Mucosa of rectum (tissue), 2 donors: ENCODE measurements around the gene NBPF12.
"Not testable (repeated sequence)": the region's sequence is repeated elsewhere in the genome, so short reads cannot be mapped to it uniquely, and the experiment has no call there.

Experiments used
- H3K27ac ChIP-seq, 2 donors: one replicate each; pipeline ENCODE4 v1.7.0; 2013; ENCODE audit warnings: inconsistent platforms in 2 of 2, low read depth in 2 of 2, low read length in 2 of 2
- H3K27me3 ChIP-seq, 2 donors: one replicate each; pipeline ENCODE4 v1.7.0; 2013; ENCODE audit warnings: low read length in 2 of 2; ENCODE audit not compliant: control insufficient read depth in 2 of 2, insufficient read depth in 2 of 2
- H3K36me3 ChIP-seq, 2 donors: one replicate each; pipeline ENCODE4 v1.7.0; 2013; ENCODE audit warnings: low read length in 2 of 2; ENCODE audit not compliant: control insufficient read depth in 2 of 2, insufficient read depth in 2 of 2
- H3K4me1 ChIP-seq, 2 donors: one replicate each; pipeline ENCODE4 v1.7.0; 2013; ENCODE audit warnings: low read length in 2 of 2, mild to moderate bottlenecking in 1 of 2; ENCODE audit not compliant: control insufficient read depth in 2 of 2, insufficient read depth in 2 of 2
- H3K4me3 ChIP-seq, 2 donors: one replicate each; pipeline ENCODE4 v1.7.0; 2013; ENCODE audit warnings: low read length in 2 of 2
- H3K9ac ChIP-seq, 2 donors: one replicate each; pipeline ENCODE4 v1.7.0; 2013; ENCODE audit warnings: low read length in 2 of 2, low read depth in 1 of 2, mild to moderate bottlenecking in 1 of 2
- H3K9me3 ChIP-seq, 2 donors: one replicate each; pipeline ENCODE4 v1.7.0; 2013; ENCODE audit warnings: low read length in 2 of 2; ENCODE audit not compliant: control insufficient read depth in 2 of 2
- donor health status: healthy.
- donor health status: Normal muscosa, but diverticular disease.

The NBPF12 gene

GRCh38 chr1:146934390-146935223, 3.5 kb upstream of the NBPF12 start:
- not testable (repeated sequence) for H3K9me3 ChIP-seq, H3K9ac ChIP-seq, H3K27me3 ChIP-seq, H3K4me3 ChIP-seq, H3K4me1 ChIP-seq, H3K36me3 ChIP-seq, H3K27ac ChIP-seq

GRCh38 chr1:146937462-146937861, 662 bp upstream of the NBPF12 start:
- not testable (repeated sequence) for H3K27ac ChIP-seq, H3K9ac ChIP-seq, H3K4me3 ChIP-seq, H3K36me3 ChIP-seq, H3K4me1 ChIP-seq, H3K27me3 ChIP-seq, H3K9me3 ChIP-seq

- H3K9ac ChIP-seq: peak overlapping the region in 1 of 2 donors; percentile 66
- H3K4me1 ChIP-seq, H3K9me3 ChIP-seq, H3K36me3 ChIP-seq, H3K27me3 ChIP-seq: not testable (repeated sequence)
- H3K4me3 ChIP-seq: peak overlapping the region; percentile 67
- H3K27ac ChIP-seq: peak overlapping the region; percentile 72 to 76
These were observed 1.0 kb downstream of the NBPF12 start for GRCh38 chr1:146938927-146939786.

- not testable (repeated sequence) for H3K27ac ChIP-seq, H3K27me3 ChIP-seq, H3K9ac ChIP-seq, H3K4me3 ChIP-seq, H3K36me3 ChIP-seq, H3K9me3 ChIP-seq, H3K4me1 ChIP-seq
These were observed 2.2 kb downstream of the NBPF12 start for GRCh38 chr1:146940293-146940692.

- not testable (repeated sequence) for H3K9ac ChIP-seq, H3K27ac ChIP-seq, H3K27me3 ChIP-seq, H3K36me3 ChIP-seq, H3K4me1 ChIP-seq, H3K9me3 ChIP-seq, H3K4me3 ChIP-seq
These were observed 5.3 kb downstream of the NBPF12 start for GRCh38 chr1:146943342-146943886.

GRCh38 chr1:146948127-146948526, 10.0 kb downstream of the NBPF12 start:
- not testable (repeated sequence) for H3K36me3 ChIP-seq, H3K9me3 ChIP-seq, H3K4me3 ChIP-seq, H3K4me1 ChIP-seq, H3K27me3 ChIP-seq, H3K27ac ChIP-seq, H3K9ac ChIP-seq

- not testable (repeated sequence) for H3K27ac ChIP-seq, H3K9me3 ChIP-seq
These were observed 26.2 kb downstream of the NBPF12 start for GRCh38 chr1:146964340-146964739.

GRCh38 chr1:146966351-146966750, 28.2 kb downstream of the NBPF12 start:
- H3K27ac ChIP-seq, H3K4me3 ChIP-seq, H3K4me1 ChIP-seq, H3K36me3 ChIP-seq, H3K9me3 ChIP-seq, H3K27me3 ChIP-seq, H3K9ac ChIP-seq: not testable (repeated sequence)

More at GRCh38 chr1:146964340-146964739, 26.2 kb downstream of the NBPF12 start:
- not testable (repeated sequence) for H3K9ac ChIP-seq, H3K4me1 ChIP-seq, H3K4me3 ChIP-seq, H3K36me3 ChIP-seq, H3K27me3 ChIP-seq

- H3K4me3 ChIP-seq, H3K27me3 ChIP-seq, H3K4me1 ChIP-seq, H3K9ac ChIP-seq, H3K36me3 ChIP-seq, H3K9me3 ChIP-seq, H3K27ac ChIP-seq: not testable (repeated sequence)
These were observed 32.5 kb downstream of the NBPF12 start for GRCh38 chr1:146970656-146971055.

GRCh38 chr1:146972681-146973080, 34.6 kb downstream of the NBPF12 start:
- H3K36me3 ChIP-seq, H3K9ac ChIP-seq, H3K27ac ChIP-seq, H3K4me1 ChIP-seq, H3K4me3 ChIP-seq, H3K9me3 ChIP-seq, H3K27me3 ChIP-seq: not testable (repeated sequence)
